GM10266 (cell line): ENCODE data around the gene TRIO.
A peak's percentile ranks its signal among the peaks of the same experiment; 100 is the strongest.

Source experiments
- DNase-seq: peaks from one replicate; pipeline ENCODE4 v3.0.0; 2012; ENCODE audit errors: extremely low spot score
- TF ChIP-seq, protein P1 (sequence below): IDR thresholded peaks from 2 replicates; pipeline ENCODE4 v1.5.1; 2012; ENCODE audit warnings: mild to moderate bottlenecking, low read depth; ENCODE audit not compliant: control insufficient read depth, insufficient read depth; ENCODE audit errors: missing control alignments

The TRIO gene

DNA sequence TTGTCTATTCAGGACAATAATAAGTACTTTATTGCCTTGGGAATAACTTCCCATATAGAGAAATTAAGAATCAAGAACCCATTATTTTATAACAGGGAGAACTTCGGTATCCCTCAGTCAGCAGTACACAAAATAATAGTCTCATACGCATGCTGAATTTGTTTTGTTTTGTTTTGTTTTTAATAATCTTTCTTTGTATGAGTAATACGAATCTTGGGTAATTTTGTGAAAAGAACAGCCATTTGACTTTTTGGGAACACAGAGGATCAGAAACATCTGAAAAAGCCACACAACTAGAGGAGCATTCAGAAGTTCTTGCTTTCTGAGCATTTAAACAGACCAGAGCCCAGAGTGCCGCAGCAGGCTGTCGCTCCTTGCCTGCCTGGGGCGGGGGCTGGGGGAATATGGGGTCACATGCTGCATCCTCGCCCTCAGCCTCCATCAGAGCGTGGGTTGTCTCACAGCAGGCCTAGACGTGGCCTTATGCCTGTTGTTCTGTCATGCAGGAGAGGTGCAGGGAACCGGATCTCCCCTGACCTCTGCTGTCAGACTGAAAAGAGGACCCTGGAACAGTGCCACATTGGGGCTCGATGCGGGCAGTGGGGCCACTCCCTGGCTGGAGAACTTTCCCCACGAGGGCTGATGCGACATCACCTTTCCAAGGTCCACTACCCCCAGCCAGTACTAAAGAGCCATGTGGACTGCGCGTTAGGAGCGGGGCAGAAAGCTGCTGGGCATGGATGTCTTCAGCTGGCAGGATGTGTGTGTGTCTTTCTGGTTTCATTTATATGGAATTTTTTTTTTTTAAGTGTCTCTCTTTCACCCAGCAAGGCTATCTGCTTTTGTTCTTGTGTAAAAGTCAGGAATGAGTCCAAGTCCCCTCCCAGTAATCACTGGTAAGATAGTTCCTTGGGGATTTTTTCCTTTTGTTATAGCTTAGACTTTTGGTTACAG is 305.1 kb downstream of the TRIO start:
- TF ChIP-seq, protein P1, sequence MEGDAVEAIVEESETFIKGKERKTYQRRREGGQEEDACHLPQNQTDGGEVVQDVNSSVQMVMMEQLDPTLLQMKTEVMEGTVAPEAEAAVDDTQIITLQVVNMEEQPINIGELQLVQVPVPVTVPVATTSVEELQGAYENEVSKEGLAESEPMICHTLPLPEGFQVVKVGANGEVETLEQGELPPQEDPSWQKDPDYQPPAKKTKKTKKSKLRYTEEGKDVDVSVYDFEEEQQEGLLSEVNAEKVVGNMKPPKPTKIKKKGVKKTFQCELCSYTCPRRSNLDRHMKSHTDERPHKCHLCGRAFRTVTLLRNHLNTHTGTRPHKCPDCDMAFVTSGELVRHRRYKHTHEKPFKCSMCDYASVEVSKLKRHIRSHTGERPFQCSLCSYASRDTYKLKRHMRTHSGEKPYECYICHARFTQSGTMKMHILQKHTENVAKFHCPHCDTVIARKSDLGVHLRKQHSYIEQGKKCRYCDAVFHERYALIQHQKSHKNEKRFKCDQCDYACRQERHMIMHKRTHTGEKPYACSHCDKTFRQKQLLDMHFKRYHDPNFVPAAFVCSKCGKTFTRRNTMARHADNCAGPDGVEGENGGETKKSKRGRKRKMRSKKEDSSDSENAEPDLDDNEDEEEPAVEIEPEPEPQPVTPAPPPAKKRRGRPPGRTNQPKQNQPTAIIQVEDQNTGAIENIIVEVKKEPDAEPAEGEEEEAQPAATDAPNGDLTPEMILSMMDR = no peak

DNA sequence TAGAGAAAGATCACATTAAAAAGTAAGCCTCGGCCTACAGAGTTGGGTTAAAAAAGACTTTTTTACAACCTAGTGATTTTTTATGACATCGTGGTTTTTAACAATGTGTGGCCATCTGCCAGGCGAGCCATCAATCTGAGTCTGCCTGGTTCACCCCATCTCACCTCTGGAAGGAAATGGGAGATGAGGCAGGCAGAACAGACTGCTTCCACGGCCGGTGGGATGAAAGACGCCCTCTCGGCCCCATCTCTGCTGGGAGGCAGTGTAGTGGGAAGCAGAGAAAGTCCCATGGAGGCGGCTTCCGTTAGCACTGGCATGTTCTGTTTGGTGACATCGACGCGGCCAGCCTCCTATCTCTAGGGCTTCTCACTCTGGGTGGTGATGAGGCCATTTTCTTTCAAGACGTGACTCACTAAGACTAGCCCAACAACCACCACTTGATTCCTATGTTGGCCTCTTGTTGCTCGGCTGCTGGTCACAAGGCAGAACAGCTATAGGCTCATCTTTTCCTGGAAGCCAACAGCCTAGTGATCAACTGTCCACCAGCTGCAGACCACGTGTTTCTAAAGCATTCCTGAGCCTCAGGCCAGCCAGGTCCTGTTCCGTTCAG is 306.0 kb downstream of the TRIO start:
- TF ChIP-seq, protein P1 = no peak
- DNase-seq = no peak

More for the DNA sequence above, 305.1 kb downstream of the TRIO start:
- DNase-seq = peak; percentile 71

DNA sequence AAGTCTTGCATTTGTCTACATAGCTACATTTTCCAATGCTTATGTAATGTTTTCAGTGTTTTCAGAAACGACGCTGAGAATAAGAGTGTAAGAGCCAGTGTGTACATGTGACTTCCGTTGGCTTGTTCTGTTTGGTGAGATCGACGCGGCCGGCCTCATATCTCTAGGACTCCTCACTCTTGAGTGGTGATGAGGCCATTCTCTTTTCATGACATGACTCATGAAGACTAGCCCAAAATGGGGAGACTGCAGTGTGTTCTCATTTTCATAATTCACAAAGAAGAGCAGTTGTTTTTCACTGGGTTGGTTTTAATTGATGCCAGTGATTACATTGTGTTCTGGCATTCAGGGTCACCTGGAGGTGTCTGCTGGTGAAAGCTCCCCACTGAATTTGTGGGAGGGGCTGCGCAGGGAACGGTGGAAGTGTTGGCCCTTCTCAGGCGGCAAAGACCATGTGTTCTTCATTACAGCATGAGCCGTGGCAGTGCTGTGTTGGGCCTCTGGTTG is 306.9 kb downstream of the TRIO start:
- TF ChIP-seq, protein P1 = no peak
- DNase-seq = peak; percentile 60

DNA sequence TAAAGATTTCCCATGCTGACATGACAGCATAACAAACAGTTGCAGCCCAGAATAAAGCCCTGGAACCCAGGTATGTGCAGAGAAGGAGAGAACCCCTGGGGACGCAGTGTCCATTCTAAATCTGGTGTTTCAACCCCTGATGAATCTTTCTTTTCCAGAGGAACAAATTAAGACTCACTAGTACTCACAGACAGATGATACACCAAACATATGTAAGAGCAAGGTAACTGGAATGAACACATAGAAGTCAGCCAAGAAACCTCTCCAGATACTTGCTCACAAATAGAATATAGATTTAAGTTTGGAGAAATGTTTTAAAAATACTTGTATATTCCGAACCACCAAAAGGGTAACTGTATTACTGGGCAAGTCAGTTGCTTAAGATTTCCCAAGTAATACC is 307.6 kb downstream of the TRIO start:
- no peak for DNase-seq
- TF ChIP-seq, protein P1 = no peak

DNA sequence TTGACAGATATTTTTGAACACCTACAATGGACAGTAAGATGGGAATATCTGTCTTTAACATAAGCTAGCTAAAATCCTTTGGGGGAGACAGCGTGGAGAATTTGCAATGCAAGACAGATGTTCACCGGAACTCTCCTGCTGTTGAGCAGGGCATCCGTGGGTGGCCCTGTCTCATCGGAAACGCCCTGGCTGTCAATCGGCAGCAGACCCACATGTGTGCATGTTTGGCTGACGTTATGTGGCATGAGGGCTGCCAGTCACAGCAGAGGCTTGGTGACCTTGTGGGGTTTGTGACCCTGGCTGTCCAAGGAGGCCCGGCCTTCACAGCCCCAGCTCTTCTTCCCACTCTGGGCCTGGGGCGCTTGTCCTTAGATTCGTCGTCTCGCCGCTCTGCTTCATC is 308.7 kb downstream of the TRIO start:
- TF ChIP-seq, protein P1 = no peak
- no peak for DNase-seq

DNA sequence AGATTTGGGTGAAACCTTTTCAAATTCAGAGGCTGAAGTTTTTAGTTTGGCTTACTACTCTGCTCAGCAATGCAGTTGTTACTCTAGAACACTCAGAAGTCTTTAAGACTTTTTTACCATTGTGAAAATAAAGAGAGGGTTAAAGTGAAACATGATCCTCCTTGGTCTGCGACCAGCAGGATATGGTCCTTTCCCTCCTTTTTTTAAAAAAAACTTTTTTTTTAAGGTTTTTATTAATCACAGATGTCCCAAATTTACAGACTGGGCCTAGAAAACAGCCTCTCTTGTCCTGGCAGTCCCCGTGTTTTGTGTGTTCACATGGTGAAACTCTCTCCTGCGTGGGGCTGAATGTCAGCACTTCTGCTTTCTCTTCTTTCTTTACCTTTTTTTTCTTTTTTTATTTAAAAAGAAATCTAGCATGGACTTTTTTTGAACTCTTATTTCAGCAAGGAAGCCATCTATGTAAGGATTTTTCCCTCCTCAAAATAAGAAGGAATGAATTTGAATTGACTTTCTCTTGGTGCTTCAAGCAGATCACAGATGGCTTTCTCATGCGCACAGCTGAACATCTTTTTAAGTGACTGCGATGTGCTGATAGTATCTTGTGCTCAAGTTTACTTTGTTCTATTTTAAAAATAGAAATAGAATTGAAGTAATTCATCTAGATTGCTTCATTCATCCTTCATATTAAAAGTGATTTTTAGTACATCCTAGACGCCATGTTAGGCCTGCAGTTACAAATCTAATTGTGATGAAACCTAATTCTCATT is 309.7 kb downstream of the TRIO start:
- DNase-seq = no peak
- TF ChIP-seq, protein P1 = no peak
